Measurements from ENCODE around the gene INPP5F. TPM values are rescaled to one million over a fixed set of nuclear protein-coding genes. Genes with fewer than 3 reads are reported as not detected.

INPP5F gene
- polyA plus RNA-seq, 1 experiment: 22.3 TPM

GRCh38 chr10:119860866-119861607, 135.2 kb downstream of the INPP5F start:
- Histone ChIP-seq H3K4me3 (ENCODE audit: low read depth, low read length) (no peak overlapping the region), H3K9me3 (ENCODE audit: control insufficient read depth, insufficient read depth, low read length) (no peaks in the 10 kb centered on the region), H3K27ac (ENCODE audit: low read depth, low read length) (no peak overlapping the region), H3K27me3 (ENCODE audit: control insufficient read depth, insufficient read depth, low read length) (no peaks in the 10 kb centered on the region)
- no peak for TF ChIP-seq CTCF (IDR thresholded peaks at IDR 0.05; ENCODE audit: low read depth, low read length)
- no peak for DNase-seq (ENCODE audit: low read depth, low spot score)
- POLR2A ChIA-PET: no interaction called here
- CTCF ChIA-PET: interaction anchor here (0.6 to 11.6 kb wide), 9 partner anchors 11 to 205 kb away, joined by 3 to 359 read pairs (median 23); partner anchors contain the start of genes INPP5F and MCMBP

GRCh38 chr10:119862524-119862923, 136.7 kb downstream of the INPP5F start:
- TF ChIP-seq CTCF (IDR thresholded peaks at IDR 0.05; ENCODE audit: low read depth, low read length): no peak
- Histone ChIP-seq H3K27ac (ENCODE audit: low read depth, low read length) (no peak overlapping the region), H3K4me3 (ENCODE audit: low read depth, low read length) (no peak overlapping the region), H3K27me3 (ENCODE audit: control insufficient read depth, insufficient read depth, low read length) (no peaks in the 10 kb centered on the region), H3K9me3 (ENCODE audit: control insufficient read depth, insufficient read depth, low read length) (no peaks in the 10 kb centered on the region)
- ChIA-PET POLR2A (interaction anchor here (0.6 kb wide), 1 partner anchor 51 kb away, joined by 3 read pairs; no protein-coding TSS in a partner anchor), CTCF (interaction anchor here (0.9 to 11.6 kb wide), 5 partner anchors 9 to 254 kb away, joined by 4 to 359 read pairs (median 4); partner anchors contain the start of gene MCMBP)
- no peak for DNase-seq (ENCODE audit: low read depth, low spot score)

- Histone ChIP-seq H3K27me3 (ENCODE audit: control insufficient read depth, insufficient read depth, low read length) (no peaks in the 10 kb centered on the region), H3K4me3 (ENCODE audit: low read depth, low read length) (no peak overlapping the region), H3K27ac (ENCODE audit: low read depth, low read length) (no peak overlapping the region), H3K9me3 (ENCODE audit: control insufficient read depth, insufficient read depth, low read length) (no peaks in the 10 kb centered on the region)
- DNase-seq (ENCODE audit: low read depth, low spot score): no peak
- no peak for TF ChIP-seq CTCF (IDR thresholded peaks at IDR 0.05; ENCODE audit: low read depth, low read length)
- ChIA-PET CTCF (interaction anchor here (0.7 to 11.6 kb wide), 3 partner anchors 23 to 256 kb away, joined by 4 to 359 read pairs (median 4); no protein-coding TSS in a partner anchor), POLR2A (no interaction called here)
Measured at GRCh38 chr10:119863951-119864565, 138.2 kb downstream of the INPP5F start.

DNA sequence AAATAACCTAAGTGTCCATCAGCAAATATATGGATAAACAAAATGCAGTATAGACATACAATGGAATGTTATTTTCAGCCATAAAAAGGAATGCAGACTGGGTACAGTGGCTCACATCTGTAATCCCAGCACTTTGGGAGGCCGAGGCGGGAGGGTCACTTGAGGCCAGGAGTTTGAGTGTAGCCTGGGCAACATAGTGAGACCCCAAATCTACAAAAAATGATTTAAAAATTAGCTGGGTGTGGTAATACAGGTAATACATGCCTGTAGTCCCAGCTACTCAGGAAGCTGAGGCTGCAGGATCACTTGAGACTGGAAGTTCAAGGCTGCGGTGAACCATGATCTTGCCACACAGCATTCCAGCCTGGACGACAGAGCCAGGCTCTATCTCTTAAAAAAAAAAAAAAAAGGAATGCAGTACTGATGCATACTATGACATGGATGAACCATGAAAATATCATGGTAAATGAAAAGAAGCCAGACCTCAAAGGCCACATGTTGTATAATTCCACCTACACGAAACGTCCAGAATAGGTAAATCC, 139.9 kb downstream of the INPP5F start:
- no peak for DNase-seq (ENCODE audit: low read depth, low spot score)
- no peak overlapping the region for H3K27ac ChIP-seq (ENCODE audit: low read depth, low read length)
- POLR2A ChIA-PET: no interaction called here
- no peaks in the 10 kb centered on the region for H3K9me3 ChIP-seq (ENCODE audit: control insufficient read depth, insufficient read depth, low read length)
- no peak overlapping the region for H3K4me3 ChIP-seq (ENCODE audit: low read depth, low read length)
- CTCF ChIA-PET: interaction anchor here (11.6 kb wide), 1 partner anchor 116 kb away, joined by 359 read pairs; no protein-coding TSS in a partner anchor
- TF ChIP-seq CTCF (IDR thresholded peaks at IDR 0.05; ENCODE audit: low read depth, low read length): no peak
- no peaks in the 10 kb centered on the region for H3K27me3 ChIP-seq (ENCODE audit: control insufficient read depth, insufficient read depth, low read length)

Measured in AG04450 (cell line).